OCI-LY1 (cell line): Measurements from ENCODE around the gene TRIM66.

Experiments
- H2AFZ ChIP-seq: fragments of 200-600 bp; sonication (generic), shearing (Covaris generic); 2 replicates; pipeline ENCODE4 v1.6.0; 2014; ENCODE audit warnings: antibody characterized with exemption, mild to moderate bottlenecking, low read length
- H3F3A ChIP-seq: fragments of 200-600 bp; sonication (generic), shearing (Covaris generic); 2 replicates; pipeline ENCODE4 v1.6.0; 2014; ENCODE audit warnings: mild to moderate bottlenecking, antibody characterized with exemption, low read length, moderate library complexity; ENCODE audit not compliant: insufficient read depth
- H3K27ac ChIP-seq: fragments of 200-600 bp; sonication (generic); 2 replicates; pipeline ENCODE4 v1.5.1; 2014; ENCODE audit warnings: low read length, mixed run types, mild to moderate bottlenecking, low read depth; ENCODE audit not compliant: poor library complexity, severe bottlenecking
- H3K27me3 ChIP-seq: fragments of 200-600 bp; sonication (generic); 2 replicates; pipeline ENCODE4 v1.6.0; 2014; ENCODE audit warnings: antibody characterized with exemption, mild to moderate bottlenecking, low read length, moderate library complexity; ENCODE audit not compliant: insufficient read depth
- H3K36me3 ChIP-seq: fragments of 200-600 bp; sonication (generic); 2 replicates; pipeline ENCODE4 v1.6.1; 2014; ENCODE audit warnings: mild to moderate bottlenecking, antibody characterized with exemption, low read length, moderate library complexity, mixed read lengths; ENCODE audit not compliant: insufficient read depth
- H3K4me1 ChIP-seq: fragments of 200-600 bp; sonication (generic); 2 replicates; pipeline ENCODE4 v1.5.1; 2014; ENCODE audit warnings: mild to moderate bottlenecking, low read length, moderate library complexity; ENCODE audit not compliant: insufficient read depth, severe bottlenecking
- H3K4me2 ChIP-seq: fragments of 200-600 bp; sonication (generic), shearing (Covaris generic); 2 replicates; pipeline ENCODE4 v1.6.1; 2014; ENCODE audit warnings: low read length
- H3K4me3 ChIP-seq: fragments of 200-600 bp; sonication (generic); 2 replicates; pipeline ENCODE4 v1.5.1; 2014; ENCODE audit warnings: low read length, low read depth, mild to moderate bottlenecking, mixed read lengths; ENCODE audit not compliant: poor library complexity, severe bottlenecking
- H3K79me2 ChIP-seq: fragments of 200-600 bp; shearing (Covaris generic); 2 replicates; pipeline ENCODE4 v1.6.1; 2016; ENCODE audit warnings: mixed run types, low read length, mixed read lengths; ENCODE audit not compliant: insufficient read depth
- H3K9ac ChIP-seq: fragments of 200-600 bp; sonication (generic), shearing (Covaris generic); 2 replicates; pipeline ENCODE4 v1.6.1; 2014; ENCODE audit warnings: mild to moderate bottlenecking, low read length, mixed read lengths
- H3K9me2 ChIP-seq: fragments of 200-600 bp; sonication (generic), shearing (Covaris generic); 2 replicates; pipeline ENCODE4 v1.6.1; 2014; ENCODE audit warnings: low read depth, mild to moderate bottlenecking, low read length, mixed read lengths
- H3K9me3 ChIP-seq: fragments of 200-600 bp; shearing (Covaris generic); 2 replicates; pipeline ENCODE4 v1.6.1; 2014; ENCODE audit warnings: low read length, mixed read lengths
- H4K20me1 ChIP-seq: fragments of 200-600 bp; sonication (generic), shearing (Covaris generic); 2 replicates; pipeline ENCODE4 v1.6.0; 2016; ENCODE audit warnings: mild to moderate bottlenecking, low read length; ENCODE audit not compliant: insufficient read depth
- CTCF ChIP-seq: fragments of 200-600 bp; sonication (generic), shearing (Covaris generic); IDR thresholded peaks from 2 replicates; pipeline ENCODE4 v1.5.1; 2017; ENCODE audit warnings: mild to moderate bottlenecking, antibody characterized with exemption, low read length, moderate library complexity, mixed read lengths
- EZH2 ChIP-seq: fragments of 200-600 bp; sonication (generic), shearing (Covaris generic); IDR thresholded peaks from 2 replicates; pipeline ENCODE4 v1.8.0; 2017; ENCODE audit warnings: borderline replicate concordance, mixed run types, mild to moderate bottlenecking, antibody characterized with exemption, low read length, moderate library complexity, mixed read lengths

Gene TRIM66

DNA sequence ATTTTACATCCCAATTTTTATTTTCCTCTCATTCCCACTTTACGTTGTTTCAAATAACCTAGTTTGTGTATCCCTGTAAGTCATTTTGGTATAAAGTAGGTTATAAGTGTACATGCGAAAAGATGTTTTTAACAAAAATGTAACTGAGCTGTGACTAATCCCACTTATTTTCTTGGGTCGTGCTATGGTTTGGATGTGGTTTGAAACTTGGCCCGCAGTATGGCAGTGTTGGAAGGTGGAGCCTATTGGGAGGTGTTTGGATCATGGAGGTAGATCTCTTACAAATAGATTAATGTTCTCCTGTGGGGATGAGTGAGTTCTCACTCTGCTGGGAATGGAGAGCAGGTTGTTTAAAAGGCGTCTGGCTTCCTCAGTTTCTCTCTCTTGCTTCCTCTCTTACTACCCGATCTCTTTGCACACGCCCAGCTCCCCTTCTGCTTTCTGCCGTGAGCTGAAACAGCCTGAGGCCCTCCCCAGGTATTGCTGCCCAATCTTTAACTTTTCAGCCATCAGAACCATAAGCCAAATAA, 7.3 kb upstream of the TRIM66 start:
- no peaks in the 10 kb centered on the region for H4K20me1 ChIP-seq
- peaks cover 49% of the 10 kb centered on the region for H3K4me1 ChIP-seq
- no peak overlapping the region for H2AFZ ChIP-seq
- TF ChIP-seq CTCF (no peak), EZH2 (no peak)
- no peaks in the 10 kb centered on the region for H3K27me3 ChIP-seq
- no peaks in the 10 kb centered on the region for H3K9me3 ChIP-seq
- peaks cover 38% of the 10 kb centered on the region for H3K36me3 ChIP-seq
- peak overlapping the region; percentile 67 for H3K27ac ChIP-seq
- peak overlapping the region; percentile 67 for H3K4me3 ChIP-seq
- peak overlapping the region; percentile 99 for H3K4me2 ChIP-seq
- H3K9me2 ChIP-seq = no peaks in the 10 kb centered on the region
- H3F3A ChIP-seq = peaks cover 22% of the 10 kb centered on the region; the same call in 1 of the 2 replicates
- peak overlapping the region; percentile 67 for H3K9ac ChIP-seq
- H3K79me2 ChIP-seq = no peaks in the 10 kb centered on the region

- Histone ChIP-seq H2AFZ (no peak overlapping the region), H3K4me1 (peaks cover 60% of the 10 kb centered on the region), H3K9ac (peak overlapping the region; percentile 80), H3K79me2 (peaks cover 8% of the 10 kb centered on the region), H3K36me3 (peaks cover 49% of the 10 kb centered on the region), H3K9me3 (no peaks in the 10 kb centered on the region), H3K27ac (peak overlapping the region; percentile 99), H3K4me2 (peak overlapping the region; percentile 99), H3K4me3 (peak overlapping the region; percentile 67), H3F3A (peaks cover 22% of the 10 kb centered on the region; the same call in 1 of the 2 replicates), H4K20me1 (no peaks in the 10 kb centered on the region), H3K9me2 (no peaks in the 10 kb centered on the region), H3K27me3 (no peaks in the 10 kb centered on the region)
- TF ChIP-seq EZH2 (no peak), CTCF (peak; percentile 32; the same call in 1 of the 2 replicates)
These were observed 6.2 kb upstream of the TRIM66 start for GRCh38 chr11:8688414-8689362.

DNA sequence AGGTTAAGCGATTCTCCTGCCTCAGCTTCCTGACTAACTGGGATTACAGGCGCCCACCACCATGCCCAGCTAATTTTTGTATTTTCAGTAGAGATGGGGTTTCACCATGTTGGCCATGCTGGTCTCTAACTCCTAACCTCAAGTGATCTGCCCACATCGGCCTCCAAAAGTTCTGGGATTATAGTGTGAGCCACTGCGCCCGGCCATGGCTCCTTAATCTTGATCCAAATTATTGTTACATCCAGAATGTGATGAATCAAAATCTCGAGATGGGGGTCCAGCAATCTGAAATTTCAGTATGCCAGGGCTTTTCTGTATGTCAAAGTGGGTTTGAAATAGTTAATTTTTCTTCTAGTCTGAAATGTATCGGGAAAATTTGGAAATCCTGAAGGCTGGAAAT, 3.9 kb upstream of the TRIM66 start:
- peaks cover 54% of the 10 kb centered on the region for H3K36me3 ChIP-seq
- no peak for TF ChIP-seq CTCF
- TF ChIP-seq EZH2 = no peak
- H3F3A ChIP-seq = peaks cover 22% of the 10 kb centered on the region; the same call in 1 of the 2 replicates
- H3K4me1 ChIP-seq = peaks cover 64% of the 10 kb centered on the region
- H3K9me3 ChIP-seq = no peaks in the 10 kb centered on the region
- peak overlapping the region; percentile 99 for H3K4me2 ChIP-seq
- no peaks in the 10 kb centered on the region for H3K27me3 ChIP-seq
- peak overlapping the region; percentile 99 for H3K27ac ChIP-seq
- peak overlapping the region; percentile 80; the same call in 1 of the 2 replicates for H3K9ac ChIP-seq
- H2AFZ ChIP-seq = no peak overlapping the region
- peaks cover 17% of the 10 kb centered on the region for H3K79me2 ChIP-seq
- no peaks in the 10 kb centered on the region for H4K20me1 ChIP-seq
- peak overlapping the region; percentile 67 for H3K4me3 ChIP-seq
- H3K9me2 ChIP-seq = no peaks in the 10 kb centered on the region
